Fibroblast of skin of right quadriceps (primary cell): ENCODE data around the gene PRAC1.
"Not testable (repeated sequence)": the region's sequence is repeated elsewhere in the genome, so short reads cannot be mapped to it uniquely, and the experiment has no call there.

Experiments
- DNase-seq: peaks from one replicate; pipeline ENCODE4 v3.0.0-alpha.2; 2013

PRAC1 gene

DNA sequence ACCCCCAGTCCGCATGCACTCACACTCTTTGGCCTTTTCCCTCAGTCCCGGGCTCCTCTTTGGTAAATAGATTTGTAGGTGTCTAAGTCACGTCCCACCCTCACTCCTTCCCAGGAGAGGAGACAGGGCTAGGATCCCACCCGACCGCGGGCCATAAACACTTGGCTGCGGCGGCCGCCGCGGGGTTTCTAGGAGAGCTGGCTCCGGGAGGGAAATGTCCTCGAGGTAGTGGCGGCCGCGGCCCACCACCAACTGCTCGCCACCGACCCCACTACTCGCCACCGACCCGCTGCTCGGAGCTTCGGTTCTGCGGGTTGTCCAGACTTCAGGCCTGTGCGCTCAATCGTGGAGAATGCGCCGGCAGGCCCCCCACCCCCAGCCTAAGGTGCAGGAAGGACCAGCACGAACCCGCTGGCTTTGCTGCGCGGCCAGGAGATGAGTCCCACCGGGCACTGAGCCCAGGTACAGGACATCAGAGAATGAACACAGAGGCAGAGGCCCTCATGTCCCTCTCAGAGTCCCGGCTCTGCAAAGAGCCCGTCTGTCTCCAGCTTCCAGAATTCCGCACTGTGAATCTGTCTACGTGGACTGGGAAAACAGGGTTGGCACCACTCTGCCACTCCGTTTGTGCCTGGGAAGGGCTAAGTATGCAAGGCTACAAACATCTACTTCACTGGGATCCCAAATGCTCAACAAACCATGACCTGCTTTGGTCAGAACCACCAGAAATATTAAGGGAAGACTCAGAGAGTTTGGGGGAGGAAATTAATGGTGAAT is 3.2 kb upstream of the PRAC1 start:
- DNase-seq = no peak

DNA sequence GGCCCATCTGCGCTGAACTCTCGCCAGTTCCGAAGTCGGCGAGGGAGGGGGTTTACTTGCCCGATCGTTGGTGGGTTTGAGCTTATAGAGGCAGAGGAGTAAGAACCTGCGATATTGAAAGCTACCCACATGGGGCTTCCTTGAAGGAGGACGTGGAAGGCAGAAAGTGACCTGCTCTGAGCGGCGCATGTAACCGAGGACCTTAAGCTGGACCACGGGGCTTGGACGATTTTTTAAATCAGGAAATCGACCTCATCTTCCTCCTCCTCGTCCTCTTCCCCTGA is 2.6 kb upstream of the PRAC1 start:
- no peak for DNase-seq

DNA sequence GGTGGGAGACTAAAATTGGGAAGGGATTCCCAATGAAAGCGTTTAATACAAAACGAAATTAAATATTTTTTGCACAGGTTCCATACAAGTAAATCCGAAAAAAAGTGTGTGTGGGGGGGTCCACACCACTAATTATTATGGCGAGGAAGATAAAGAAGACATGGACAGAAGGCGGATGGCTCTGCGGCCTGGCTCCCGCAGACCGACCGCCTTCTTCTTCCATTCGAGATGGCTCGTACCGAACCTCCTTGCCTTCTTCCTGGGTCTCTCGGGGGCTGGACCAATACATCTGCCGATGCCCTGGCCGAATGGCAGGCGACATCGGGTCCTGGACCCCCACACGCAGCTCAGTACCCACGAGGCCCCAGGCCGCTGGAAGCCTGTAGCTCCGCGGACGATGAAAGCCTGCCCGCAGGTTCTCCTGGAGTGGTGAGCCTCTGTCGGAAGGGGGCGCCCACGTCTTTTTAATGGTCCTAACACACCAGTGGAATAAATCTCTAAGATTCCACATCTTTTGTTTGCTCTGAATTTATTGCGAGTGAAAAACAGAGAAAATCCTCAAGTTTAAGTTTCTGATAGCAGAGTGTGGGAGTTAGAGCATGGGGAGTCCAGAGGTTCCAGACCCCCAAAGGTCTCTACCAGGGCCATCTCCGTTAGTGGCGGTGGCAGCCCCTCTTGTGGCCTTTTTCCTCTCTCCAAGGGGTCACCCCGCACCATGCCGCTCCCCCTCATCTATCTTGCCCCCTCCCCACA is 2.1 kb upstream of the PRAC1 start:
- DNase-seq = peak; percentile 62

DNA sequence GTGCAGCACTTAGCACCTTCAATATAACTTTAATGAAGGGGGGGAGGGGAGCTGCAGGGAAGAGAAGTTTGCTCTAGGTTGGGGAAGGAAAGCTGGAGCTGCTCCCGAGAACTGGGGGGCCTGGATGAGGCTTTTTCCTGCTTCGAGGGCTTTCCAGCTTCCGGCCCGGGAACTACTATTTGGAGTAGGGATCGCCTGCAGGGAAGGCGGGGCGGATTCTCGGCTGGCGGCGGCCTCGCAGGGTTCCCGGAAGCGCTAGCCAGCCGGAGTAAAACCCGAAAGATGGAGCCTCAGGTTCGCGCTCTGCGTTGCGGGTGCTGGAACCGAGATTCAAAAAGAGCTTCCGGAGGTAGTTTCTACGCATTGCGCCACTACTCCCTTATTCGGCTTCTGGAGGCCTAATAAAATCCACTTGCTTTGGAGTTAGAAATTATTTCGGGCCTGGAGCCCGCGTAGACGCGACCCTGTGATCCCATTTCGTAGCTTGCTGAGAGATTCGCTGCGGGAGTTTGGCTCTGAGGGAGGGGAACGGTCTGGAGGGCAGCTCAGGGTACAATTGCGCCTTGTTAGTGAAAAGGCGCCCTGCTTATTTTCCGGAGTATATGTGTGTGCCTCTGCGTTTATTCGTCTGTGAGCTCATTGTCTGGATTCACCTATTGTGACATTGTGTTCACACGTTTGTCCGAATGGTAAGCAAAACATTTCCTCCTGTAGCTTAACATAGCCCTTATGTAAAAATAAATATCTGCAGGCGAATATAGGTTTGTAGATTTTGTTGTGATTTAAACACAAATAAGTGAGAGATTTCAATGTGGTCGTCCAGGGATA is 1.3 kb upstream of the PRAC1 start:
- peak; percentile 14 for DNase-seq

DNA sequence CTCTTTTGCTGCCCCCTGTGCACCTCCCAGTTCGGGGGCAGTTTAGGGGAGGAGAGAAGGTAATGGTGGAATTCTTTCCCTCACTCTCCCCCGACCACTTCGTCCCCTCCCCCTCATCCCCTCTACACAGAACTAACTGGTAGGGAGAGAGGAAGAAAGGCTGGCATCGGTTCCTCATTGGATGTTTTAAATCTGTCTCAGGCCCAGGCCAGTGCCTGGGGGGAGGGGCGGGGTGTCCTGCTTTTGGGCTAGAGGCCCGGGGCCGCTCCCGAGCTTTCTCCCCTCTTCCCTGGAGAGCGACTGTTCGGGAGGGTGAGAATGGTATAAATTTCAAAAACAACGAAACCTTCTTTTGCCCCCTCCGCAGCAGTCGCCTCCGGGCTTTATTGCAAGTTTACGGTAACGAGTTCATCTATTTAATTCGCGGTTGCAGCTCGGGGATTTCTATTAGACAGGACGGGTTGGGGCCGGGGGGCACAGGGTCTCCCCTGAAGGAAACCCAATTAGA is 651 bp upstream of the PRAC1 start, which contains the start of gene PRAC2:
PRAC2 (plus strand) TSS at position 271 of the 508 bp plus-strand sequence. CDS start 1,226 bp downstream, outside the sequence.
- DNase-seq = no peak

DNA sequence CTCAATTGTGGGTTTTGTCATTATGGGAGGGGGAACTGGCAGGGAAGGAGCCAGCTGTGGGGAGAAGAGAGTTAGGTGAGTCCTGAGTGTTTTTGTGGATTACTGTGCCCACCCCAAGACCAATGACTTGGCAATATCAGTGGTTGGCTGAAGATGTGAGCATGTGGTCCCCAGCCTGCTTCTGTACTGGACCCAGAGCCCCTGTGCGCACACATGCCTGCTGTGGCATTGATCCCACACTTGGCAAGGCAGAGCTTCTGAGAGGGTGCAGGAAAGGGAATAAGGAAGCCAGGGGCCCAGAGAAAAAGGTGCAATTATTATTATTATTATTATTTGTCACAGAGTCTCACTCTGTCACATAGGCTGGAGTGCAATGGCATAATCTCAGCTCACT is 1.3 kb downstream of the PRAC1 start:
- no peak for DNase-seq

DNA sequence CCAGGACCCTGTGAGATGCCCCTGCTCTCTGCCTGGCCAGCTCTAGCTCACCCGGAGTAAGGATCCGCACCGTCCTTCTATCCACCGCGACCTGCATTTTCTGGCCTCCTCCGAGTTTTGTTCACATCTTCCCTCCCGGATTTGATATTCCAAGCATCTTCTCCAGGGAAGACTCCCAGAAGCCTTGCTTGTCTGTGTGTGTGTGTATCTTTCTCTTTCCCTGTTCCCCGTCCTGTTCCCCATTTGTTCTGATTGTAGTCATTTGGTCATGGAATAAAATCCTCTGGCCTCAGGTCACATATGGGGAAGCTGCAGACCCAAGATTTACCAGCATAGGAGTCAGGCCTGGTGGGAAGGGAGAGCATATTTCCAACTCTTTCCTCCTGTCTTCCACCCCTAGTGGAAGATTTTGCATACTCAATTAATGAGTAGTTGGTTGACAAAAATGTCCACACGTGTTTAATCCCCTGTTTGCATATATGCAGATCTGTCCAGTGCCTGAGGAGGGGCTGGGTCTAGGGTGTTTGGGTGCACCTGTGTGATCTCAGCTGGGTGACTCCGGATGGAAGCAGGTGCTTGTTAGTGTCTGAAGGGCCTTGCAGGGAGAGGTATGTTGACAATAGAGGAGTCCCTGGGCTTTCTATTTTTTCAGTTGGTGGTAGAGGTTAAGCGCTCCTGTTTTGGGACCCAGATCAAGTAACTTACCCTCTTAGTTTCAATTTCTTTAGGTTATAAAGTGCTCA is 1.9 kb downstream of the PRAC1 start:
- DNase-seq = no peak

DNA sequence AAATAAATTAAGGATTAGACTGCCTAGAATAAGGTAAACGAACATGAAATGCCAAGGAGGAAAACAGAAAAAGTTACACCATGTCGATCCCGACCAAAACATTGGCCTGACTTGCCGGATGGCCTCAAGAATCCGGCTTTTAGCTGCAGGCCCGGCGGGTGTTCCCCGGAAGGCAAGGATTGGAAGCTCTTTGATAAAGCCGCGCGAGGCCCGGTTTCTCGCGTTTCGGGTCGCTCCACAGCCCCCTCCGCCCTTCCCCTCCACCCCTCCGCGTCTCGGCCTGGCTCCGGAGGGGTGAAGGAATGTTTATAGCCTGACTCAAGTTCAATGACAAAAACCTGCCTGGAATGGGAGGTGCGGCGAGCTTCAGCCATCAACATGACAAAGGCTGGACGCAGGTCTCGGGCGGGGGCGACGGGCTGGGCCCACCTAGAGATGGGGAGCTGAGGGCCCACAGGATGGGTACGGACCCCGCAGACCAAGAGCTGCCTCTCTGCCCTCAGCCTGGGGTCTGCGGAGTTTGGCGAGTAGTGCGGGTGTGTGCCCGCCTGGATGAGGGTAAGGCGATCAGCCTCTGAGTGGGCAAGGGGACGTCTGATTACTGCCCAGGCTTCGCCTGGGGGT is 2.6 kb downstream of the PRAC1 start:
- DNase-seq = peak; percentile 44

DNA sequence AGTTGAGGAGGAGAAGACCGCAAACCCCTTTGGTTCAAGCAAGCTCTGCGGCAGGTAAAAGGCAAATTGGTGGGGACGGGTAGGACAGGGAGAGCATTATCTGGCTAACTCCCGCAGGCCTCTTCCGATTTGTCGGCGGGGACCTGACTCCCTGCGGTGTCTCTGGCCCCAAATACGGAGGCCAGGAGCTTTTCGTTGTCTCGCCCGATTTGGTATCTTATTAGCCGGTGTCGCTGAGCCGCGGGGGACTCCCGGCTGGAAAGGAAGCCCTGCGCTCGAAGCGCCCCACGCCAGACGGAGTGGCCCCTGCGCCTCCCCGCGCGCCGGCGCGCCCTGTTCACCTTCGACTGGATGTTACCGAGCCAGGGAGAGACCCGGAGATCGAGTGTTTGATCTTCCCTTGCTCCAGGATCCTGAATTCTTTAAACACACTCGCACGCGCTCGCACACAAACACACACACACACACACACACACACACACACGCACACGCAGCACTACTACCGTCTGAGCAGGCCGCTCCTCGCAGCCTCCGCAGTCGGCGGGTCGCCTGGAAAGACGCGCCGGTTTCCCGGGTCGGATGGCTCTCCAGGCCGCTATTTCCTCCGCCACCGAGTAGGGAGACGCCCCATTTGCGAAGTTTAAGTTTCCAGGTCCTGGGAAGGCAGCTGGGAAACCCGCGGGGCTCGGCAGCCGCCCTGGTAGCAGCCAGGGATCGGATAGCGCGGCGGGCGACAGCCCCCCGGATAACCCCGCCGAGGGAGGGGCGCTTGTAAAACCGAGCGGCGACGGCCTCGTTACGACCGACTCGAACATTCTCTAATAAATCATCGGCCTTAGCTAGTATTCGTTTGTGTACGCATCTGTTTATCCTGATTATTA is 3.3 kb downstream of the PRAC1 start:
- peak; percentile 14 for DNase-seq

DNA sequence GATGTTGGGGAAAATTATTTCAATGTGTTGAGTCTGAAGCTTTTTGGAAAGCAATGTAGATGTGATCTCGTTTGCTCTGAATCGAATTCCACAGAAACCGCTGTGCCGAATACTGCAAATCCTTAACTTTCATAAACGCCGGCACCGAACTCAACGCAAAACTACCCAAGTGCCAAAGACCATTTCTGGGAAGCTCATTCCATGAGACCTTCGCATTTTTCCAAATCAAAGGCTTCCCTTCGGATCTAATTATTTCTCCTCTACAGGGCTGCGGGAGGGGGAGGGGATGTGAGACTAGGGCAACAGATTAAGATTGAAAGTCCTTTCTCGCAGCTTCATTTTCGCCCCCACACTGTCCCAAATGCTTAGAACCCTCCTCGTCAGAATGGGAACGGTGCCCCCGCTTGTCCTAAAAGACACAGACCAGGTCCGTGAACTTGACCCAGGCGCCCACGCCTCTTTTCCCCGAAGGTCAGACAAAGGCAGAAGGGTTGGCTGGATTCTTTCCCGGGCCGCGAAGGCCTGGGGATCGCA is 4.0 kb downstream of the PRAC1 start:
- DNase-seq = peak; percentile 72

DNA sequence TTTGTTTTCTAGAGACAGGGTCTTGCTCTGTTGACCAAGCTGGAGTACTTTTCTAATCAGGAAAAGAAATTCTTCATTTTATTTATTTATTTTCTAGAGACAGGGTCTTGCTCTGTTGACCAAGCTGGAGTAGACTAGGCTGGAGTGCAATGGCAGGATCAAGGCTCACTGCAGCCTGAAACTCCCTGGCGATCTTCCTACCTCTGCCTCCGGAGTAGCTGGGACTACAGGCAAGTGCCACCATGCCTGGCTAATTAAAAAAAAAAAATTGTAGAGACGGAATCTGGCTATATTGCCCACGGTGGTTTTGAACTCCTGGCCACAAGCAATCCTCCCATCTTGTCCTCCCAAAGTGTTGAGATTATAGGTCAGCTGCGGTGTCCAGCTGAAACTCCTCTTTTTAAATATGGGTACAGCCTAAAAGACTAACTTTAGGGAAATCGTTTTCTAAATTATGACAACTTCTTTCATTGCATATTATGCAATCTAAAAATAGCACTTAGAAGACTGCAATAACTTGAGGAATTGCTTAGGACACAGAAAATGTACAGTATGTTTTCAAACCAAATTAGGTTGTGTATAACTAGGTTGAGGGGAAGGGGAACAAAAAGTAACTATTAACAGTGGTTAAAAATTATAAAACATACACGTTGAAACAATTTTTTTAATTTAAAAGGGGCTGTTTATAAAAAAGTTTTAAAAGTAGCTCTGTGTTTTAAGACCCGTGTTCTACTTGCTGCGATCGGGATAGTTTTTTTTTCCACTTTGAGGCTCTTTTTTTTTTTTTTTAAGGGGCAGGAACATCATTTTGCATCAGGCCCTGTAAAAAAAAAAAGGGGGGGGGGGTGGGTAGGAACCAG is 4.7 kb downstream of the PRAC1 start:
- no peak for DNase-seq

DNA sequence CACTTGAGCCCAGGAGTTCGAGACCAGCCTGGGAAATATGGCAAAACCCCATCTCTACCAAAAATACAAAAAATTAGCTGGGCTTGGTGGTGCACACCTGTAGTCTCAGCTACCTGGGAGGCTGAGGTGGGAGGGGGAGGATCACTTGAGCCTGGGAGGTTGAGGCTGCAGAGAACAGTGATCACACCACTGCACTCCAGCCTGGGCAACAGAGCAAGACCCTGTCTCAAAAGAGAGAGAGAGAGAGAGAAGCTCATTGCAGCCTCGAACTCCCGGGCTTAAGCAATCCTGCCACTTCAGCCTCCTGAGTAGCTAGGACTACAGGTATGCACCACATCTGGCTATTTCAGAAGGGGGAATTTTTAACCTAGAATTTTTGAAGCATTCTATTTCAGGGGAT is 5.8 kb downstream of the PRAC1 start:
- not testable (repeated sequence) for DNase-seq

DNA sequence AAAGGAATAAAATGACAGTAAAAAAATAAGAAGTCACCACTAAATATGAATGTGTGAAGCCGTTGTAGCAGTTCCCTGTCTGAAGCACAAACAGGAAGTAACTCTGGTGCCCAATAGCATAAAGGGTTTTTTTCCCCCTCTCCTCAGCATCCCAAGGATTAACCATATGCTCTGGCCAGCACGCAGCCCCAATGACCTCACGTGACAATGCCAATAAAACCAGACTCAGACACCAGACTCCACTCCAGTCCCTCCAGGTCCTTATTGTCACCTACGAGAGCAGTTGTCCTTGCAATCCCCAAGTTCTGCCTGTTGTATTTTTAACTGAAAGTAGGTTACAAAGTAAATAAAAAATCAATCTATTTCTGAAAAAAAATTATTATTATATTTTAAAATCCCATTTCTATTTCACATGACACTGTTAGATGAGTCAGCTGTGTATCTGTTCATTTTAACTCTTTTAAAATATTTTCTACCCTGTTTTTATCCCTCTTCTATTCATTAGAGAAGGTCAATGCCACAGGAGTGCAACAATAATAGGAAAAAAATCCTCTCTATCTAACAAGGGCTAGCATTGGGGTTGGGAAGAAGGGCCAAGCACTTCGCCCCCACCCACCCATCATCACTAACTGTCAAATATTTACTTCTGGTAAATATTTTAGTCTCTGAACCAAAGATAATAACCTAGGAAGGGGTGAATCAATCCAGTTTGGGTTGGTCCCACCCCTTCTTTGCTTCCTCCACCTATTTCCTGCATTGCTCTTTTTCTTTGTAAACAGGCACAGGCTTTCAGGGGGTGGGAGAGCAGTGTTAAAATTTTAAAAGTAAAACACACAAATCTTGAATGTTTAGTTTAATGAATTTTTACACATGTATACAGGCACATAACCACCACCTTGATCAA is 6.6 kb downstream of the PRAC1 start:
- no peak for DNase-seq

DNA sequence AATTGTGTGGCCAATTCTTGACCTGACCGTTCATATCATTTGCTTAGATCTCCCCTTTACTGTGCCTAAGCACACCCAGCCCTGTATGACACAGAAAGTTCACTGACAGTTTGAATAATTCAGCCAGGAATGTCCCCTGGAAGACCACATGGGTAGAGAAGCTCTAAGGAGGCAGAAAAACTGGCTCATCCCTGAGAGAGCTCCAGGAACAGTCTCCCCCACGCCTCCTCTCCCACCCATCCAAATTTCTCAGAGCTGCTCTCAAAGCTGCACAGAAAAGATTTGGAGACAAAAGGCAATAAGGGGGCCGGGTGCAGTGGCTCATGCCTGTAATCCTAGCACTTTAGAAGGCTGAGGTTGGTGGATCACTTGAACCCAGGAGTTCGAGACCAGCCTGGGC is 11.2 kb downstream of the PRAC1 start:
- DNase-seq = no peak

DNA sequence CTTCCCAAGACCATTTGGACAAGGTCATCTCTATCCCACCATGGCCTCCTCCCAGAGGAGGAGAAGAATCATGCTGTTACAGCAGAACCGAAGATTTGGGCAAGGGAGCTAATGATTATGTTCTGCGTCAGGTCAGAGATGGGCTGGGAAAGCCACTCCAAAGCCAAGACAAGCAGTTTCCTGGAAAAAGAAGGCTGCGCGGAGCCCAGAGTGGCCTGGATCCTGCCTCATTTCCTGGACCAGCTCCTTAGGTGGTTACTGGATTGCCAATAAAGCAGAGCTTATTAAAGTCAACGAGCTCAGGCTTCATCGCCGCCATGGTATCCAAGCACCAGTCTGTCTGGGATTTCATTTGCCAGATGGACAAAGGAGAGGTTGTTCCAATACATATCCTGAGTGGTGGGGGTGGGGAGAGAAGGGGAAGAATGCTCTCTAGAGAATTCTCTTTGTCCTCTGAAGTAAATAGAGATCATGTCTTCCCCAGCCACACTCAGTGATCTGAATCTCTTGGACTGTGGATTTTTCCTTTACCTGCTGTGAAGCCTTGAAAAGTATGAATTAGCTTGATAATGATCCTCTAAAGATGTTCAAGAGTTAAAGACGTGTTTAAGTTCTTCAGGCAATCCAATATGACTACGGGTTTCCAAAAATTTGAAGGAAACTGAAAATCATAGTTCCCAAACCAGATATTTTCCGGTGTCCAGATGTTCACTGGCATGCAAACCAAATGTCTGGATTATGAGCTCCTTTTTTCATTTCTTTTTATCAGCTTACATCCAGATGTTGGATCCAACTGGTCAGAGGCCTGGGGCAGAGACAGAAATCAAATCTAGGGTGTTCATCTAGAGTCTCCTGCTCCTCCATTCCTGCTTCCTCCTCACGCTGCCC is 17.7 kb downstream of the PRAC1 start:
- no peak for DNase-seq

DNA sequence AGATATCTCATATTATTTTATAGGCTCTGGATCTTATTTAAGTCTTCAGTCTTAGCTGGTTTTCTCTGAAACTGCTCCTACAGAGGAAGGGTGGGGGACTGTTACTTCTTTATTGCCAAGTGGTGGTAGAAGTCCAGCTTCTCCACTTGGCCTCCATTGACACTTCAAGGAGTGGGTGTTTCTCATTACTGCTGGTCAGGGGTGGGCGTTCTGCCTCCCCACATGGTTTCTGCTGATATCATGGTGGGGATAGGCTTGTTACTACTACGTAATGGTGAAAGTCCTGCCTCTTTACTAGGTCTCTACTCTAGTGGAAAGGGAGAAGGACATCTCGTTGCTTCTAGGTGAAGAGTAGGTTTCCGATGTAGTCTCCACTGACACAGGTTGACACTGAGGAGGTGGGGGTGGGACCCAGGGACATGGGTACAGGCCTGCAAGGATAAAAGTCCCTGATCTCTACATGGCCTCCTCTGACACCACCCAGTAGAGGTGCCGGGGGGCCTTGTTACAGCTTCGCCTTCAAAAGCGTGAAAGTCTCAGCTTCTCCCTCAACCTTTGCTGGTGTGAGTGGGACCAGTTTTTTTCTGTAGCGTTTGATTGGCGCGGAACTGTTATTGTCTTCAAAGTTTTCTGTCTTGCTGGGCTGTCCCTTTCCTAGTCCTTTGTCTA is 20.3 kb downstream of the PRAC1 start:
- no peak for DNase-seq

DNA sequence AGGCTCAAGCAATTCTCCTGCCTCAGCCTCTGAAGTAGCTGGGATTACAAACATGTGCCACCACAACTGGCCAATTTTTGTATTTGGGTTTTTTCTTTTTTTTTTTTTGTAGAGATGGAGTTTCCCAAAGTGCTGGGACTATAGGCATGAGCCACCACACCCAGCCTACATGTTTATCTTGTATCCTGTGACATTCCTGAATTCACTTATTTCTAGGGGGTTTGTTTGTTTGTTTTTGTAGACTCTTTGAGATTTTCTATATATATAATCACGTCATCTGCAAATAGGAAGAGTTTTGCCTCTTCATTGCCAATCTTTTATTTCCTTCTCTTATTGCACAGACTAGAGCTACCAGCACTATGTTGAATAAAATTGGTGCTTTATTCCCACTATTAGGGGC is 29.1 kb downstream of the PRAC1 start:
- no peak for DNase-seq
